ENCODE data around the gene ARID3C. TPM values are rescaled to one million over a fixed set of nuclear protein-coding genes. Genes with fewer than 3 reads are reported as not detected.

ARID3C gene
- total RNA-seq, 1 experiment from 2014 or later: 0.33 TPM

DNA sequence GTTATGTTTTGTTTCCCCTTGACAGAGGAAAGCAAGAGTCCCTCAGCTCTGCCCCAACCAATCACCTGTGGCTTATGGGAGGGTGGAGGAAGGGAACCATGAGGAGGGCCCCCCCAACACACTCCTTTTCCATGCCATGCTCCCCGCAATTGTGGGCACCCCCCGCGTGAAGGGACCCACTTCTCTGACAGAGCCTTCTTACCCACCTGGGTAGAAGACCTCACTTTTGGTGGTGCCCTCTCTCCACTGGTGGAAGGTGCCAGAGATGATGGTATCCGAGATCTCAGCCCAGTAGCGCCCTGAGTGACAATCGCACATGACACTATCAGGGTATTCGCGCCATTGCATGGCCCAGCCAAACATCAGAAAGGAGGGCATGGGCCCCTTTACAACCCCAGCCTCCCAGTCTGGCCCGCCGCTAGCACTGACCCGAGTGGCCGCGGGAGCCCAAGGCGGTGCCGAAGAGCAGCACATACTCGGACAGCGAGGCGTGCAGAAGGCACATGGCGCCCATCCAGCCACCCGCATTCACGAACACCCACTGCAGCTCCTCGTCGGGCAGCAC lies 8.0 kb upstream of the ARID3C start:
- TF ChIP-seq, protein P1, sequence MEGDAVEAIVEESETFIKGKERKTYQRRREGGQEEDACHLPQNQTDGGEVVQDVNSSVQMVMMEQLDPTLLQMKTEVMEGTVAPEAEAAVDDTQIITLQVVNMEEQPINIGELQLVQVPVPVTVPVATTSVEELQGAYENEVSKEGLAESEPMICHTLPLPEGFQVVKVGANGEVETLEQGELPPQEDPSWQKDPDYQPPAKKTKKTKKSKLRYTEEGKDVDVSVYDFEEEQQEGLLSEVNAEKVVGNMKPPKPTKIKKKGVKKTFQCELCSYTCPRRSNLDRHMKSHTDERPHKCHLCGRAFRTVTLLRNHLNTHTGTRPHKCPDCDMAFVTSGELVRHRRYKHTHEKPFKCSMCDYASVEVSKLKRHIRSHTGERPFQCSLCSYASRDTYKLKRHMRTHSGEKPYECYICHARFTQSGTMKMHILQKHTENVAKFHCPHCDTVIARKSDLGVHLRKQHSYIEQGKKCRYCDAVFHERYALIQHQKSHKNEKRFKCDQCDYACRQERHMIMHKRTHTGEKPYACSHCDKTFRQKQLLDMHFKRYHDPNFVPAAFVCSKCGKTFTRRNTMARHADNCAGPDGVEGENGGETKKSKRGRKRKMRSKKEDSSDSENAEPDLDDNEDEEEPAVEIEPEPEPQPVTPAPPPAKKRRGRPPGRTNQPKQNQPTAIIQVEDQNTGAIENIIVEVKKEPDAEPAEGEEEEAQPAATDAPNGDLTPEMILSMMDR (IDR thresholded peaks at IDR 0.05): no peak
- TF ChIP-seq, protein P2, sequence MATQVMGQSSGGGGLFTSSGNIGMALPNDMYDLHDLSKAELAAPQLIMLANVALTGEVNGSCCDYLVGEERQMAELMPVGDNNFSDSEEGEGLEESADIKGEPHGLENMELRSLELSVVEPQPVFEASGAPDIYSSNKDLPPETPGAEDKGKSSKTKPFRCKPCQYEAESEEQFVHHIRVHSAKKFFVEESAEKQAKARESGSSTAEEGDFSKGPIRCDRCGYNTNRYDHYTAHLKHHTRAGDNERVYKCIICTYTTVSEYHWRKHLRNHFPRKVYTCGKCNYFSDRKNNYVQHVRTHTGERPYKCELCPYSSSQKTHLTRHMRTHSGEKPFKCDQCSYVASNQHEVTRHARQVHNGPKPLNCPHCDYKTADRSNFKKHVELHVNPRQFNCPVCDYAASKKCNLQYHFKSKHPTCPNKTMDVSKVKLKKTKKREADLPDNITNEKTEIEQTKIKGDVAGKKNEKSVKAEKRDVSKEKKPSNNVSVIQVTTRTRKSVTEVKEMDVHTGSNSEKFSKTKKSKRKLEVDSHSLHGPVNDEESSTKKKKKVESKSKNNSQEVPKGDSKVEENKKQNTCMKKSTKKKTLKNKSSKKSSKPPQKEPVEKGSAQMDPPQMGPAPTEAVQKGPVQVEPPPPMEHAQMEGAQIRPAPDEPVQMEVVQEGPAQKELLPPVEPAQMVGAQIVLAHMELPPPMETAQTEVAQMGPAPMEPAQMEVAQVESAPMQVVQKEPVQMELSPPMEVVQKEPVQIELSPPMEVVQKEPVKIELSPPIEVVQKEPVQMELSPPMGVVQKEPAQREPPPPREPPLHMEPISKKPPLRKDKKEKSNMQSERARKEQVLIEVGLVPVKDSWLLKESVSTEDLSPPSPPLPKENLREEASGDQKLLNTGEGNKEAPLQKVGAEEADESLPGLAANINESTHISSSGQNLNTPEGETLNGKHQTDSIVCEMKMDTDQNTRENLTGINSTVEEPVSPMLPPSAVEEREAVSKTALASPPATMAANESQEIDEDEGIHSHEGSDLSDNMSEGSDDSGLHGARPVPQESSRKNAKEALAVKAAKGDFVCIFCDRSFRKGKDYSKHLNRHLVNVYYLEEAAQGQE (IDR thresholded peaks at IDR 0.05; ENCODE audit: insufficient read depth in 1 of 2, low read depth in 2 of 2, low read length in 1 of 2): no peak
- no peak for TF ChIP-seq TCF7L2 (IDR thresholded peaks at IDR 0.05; ENCODE audit: low read depth, low read length)
- no peak for TF ChIP-seq POLR2AphosphoS5 (IDR thresholded peaks at IDR 0.05; ENCODE audit: low read depth, low read length)
- TF ChIP-seq SIN3A (IDR thresholded peaks at IDR 0.05; ENCODE audit: borderline replicate concordance, insufficient read depth, low read depth, low read length): no peak
- no TSS peak for BruUV-seq (replicated peaks)
- intact Hi-C loops (cut with micrococcal nuclease; ENCODE audit: unreplicated experiment) (no loop called here), in situ Hi-C loops (cut with HindIII; ENCODE audit: low pct_unique_long_range_greater_than_20kb, low sequenced_read_pairs) (no loop called here)
- Histone ChIP-seq H3K4me3 (ENCODE audit: low read depth in 2 of 2, low read length in 2 of 2) (peak overlapping the region; percentile 70 to 94), H3K9me3 (ENCODE audit: control insufficient read depth, insufficient read depth, low read depth, low read length) (no peaks in the 10 kb centered on the region), H3K27ac (ENCODE audit: low read length) (peak overlapping the region; percentile 98), H3K36me3 (ENCODE audit: control insufficient read depth, insufficient read depth, low read length) (no peaks in the 10 kb centered on the region), H3K27me3 (ENCODE audit: control insufficient read depth, insufficient read depth, low read length) (no peaks in the 10 kb centered on the region), H3K4me1 (ENCODE audit: control insufficient read depth, insufficient read depth, low read length) (peaks cover 13% of the 10 kb centered on the region)
- POLR2A ChIA-PET: interaction anchor here (0.6 to 1.7 kb wide), 2 partner anchors 8 to 28 kb away, joined by 4 to 5 read pairs; no protein-coding TSS in a partner anchor
- no peak; the same call in 1 of the 2 replicates for ATAC-seq
- DNase-seq (ENCODE audit: low read depth, low spot score): no peak
- CTCF ChIA-PET: interaction anchor here (0.6 to 1.1 kb wide), 2 partner anchors 10 to 268 kb away, joined by 4 to 5 read pairs; partner anchors contain the start of gene GALT

DNA sequence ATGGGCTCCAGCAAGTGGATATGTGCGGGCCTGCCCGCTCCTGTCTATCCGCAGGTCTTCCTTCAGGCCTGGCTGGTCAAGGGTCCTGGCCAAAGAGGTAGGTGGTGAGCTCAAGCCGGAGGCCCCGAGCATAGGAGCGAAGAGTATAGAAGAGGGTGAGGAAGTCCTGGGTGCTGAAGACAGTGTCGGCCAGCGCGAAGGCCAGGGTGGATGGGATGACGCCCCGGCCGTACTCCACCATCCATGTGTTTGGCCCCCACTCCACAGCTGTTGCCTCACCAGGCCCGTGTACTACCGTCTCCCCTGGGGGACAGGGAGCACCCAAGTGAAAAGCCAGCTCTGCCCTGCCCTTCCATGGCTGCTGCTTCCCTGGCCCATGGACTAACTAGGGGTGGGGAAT lies 6.7 kb upstream of the ARID3C start:
- ATAC-seq (no peak), DNase-seq (ENCODE audit: low read depth, low spot score) (no peak)
- no TSS peak for BruUV-seq (replicated peaks)
- ChIA-PET POLR2A (interaction anchor here (0.7 kb wide), 1 partner anchor 23 kb away, joined by 9 read pairs; no protein-coding TSS in a partner anchor), CTCF (no interaction called here)
- peaks cover 13% of the 10 kb centered on the region for H3K4me1 ChIP-seq (ENCODE audit: control insufficient read depth, insufficient read depth, low read length)
- H3K9me3 ChIP-seq (ENCODE audit: control insufficient read depth, insufficient read depth, low read depth, low read length): no peaks in the 10 kb centered on the region
- H3K27me3 ChIP-seq (ENCODE audit: control insufficient read depth, insufficient read depth, low read length): no peaks in the 10 kb centered on the region
- no peak overlapping the region for H3K4me3 ChIP-seq (ENCODE audit: low read depth in 2 of 2, low read length in 2 of 2)
- no peak overlapping the region for H3K27ac ChIP-seq (ENCODE audit: low read length)
- intact Hi-C loops (cut with micrococcal nuclease; ENCODE audit: unreplicated experiment): no loop called here
- in situ Hi-C loops (cut with HindIII; ENCODE audit: low pct_unique_long_range_greater_than_20kb, low sequenced_read_pairs): no loop called here
- no peaks in the 10 kb centered on the region for H3K36me3 ChIP-seq (ENCODE audit: control insufficient read depth, insufficient read depth, low read length)
- TF ChIP-seq TCF7L2 (IDR thresholded peaks at IDR 0.05; ENCODE audit: low read depth, low read length) (no peak), POLR2AphosphoS5 (IDR thresholded peaks at IDR 0.05; ENCODE audit: low read depth, low read length) (no peak)
- TF ChIP-seq, protein P1 (IDR thresholded peaks at IDR 0.05): no peak
